HUES48 (cell line): Measurements from ENCODE around the gene LPCAT1.

Source experiments
- H3K27ac ChIP-seq: one replicate; pipeline ENCODE4 v1.7.0; 2013; ENCODE audit warnings: low read depth, low read length, inconsistent platforms
- H3K27me3 ChIP-seq: 2 replicates; pipeline ENCODE4 v1.6.1; 2013; ENCODE audit warnings: mild to moderate bottlenecking, low read length; ENCODE audit not compliant: control insufficient read depth, insufficient read depth
- H3K36me3 ChIP-seq: 2 replicates; pipeline ENCODE4 v1.6.1; 2013; ENCODE audit warnings: low read length; ENCODE audit not compliant: control insufficient read depth, insufficient read depth
- H3K4me1 ChIP-seq: 2 replicates; pipeline ENCODE4 v1.6.1; 2013; ENCODE audit warnings: mild to moderate bottlenecking, low read length; ENCODE audit not compliant: control insufficient read depth, insufficient read depth
- H3K4me3 ChIP-seq: 2 replicates; pipeline ENCODE4 v1.5.1; 2013; ENCODE audit warnings: mild to moderate bottlenecking, low read depth, low read length
- H3K9ac ChIP-seq: 2 replicates; pipeline ENCODE4 v1.6.1; 2013; ENCODE audit warnings: mild to moderate bottlenecking, low read depth, low read length, moderate library complexity
- H3K9me3 ChIP-seq: 2 replicates; pipeline ENCODE4 v1.6.1; 2013; ENCODE audit warnings: low read length; ENCODE audit not compliant: control insufficient read depth, insufficient read depth

LPCAT1 gene

GRCh38 chr5:1449081-1449630, 74.6 kb downstream of the LPCAT1 start:
- no peaks in the 10 kb centered on the region for H3K4me1 ChIP-seq
- H3K9me3 ChIP-seq, result no peaks in the 10 kb centered on the region; the same call in 1 of the 2 replicates
- H3K27ac ChIP-seq, result no peak overlapping the region
- no peak overlapping the region for H3K9ac ChIP-seq
- peaks cover 54% of the 10 kb centered on the region for H3K27me3 ChIP-seq
- no peak overlapping the region for H3K4me3 ChIP-seq
- H3K36me3 ChIP-seq, result no peaks in the 10 kb centered on the region

- Histone ChIP-seq H3K9me3 (no peaks in the 10 kb centered on the region), H3K4me1 (no peaks in the 10 kb centered on the region), H3K9ac (no peak overlapping the region), H3K4me3 (no peak overlapping the region), H3K36me3 (no peaks in the 10 kb centered on the region), H3K27ac (no peak overlapping the region), H3K27me3 (peaks cover 60% of the 10 kb centered on the region)
These were observed 75.2 kb downstream of the LPCAT1 start for GRCh38 chr5:1448511-1449011.

GRCh38 chr5:1447671-1448361, 75.9 kb downstream of the LPCAT1 start:
- no peaks in the 10 kb centered on the region for H3K36me3 ChIP-seq
- no peaks in the 10 kb centered on the region for H3K9me3 ChIP-seq
- no peaks in the 10 kb centered on the region for H3K4me1 ChIP-seq
- no peak overlapping the region for H3K9ac ChIP-seq
- H3K27me3 ChIP-seq, result peaks cover 67% of the 10 kb centered on the region
- H3K4me3 ChIP-seq, result no peak overlapping the region
- no peak overlapping the region for H3K27ac ChIP-seq

- no peak overlapping the region for H3K27ac ChIP-seq
- peaks cover 78% of the 10 kb centered on the region for H3K27me3 ChIP-seq
- no peaks in the 10 kb centered on the region for H3K36me3 ChIP-seq
- H3K9me3 ChIP-seq, result no peaks in the 10 kb centered on the region
- no peak overlapping the region for H3K4me3 ChIP-seq
- H3K4me1 ChIP-seq, result no peaks in the 10 kb centered on the region
- H3K9ac ChIP-seq, result no peak overlapping the region
These were observed 77.0 kb downstream of the LPCAT1 start for GRCh38 chr5:1446602-1447343.

GRCh38 chr5:1445689-1446601, 77.8 kb downstream of the LPCAT1 start:
- H3K4me3 ChIP-seq, result peak overlapping the region; percentile 60
- H3K36me3 ChIP-seq, result no peaks in the 10 kb centered on the region
- no peak overlapping the region for H3K9ac ChIP-seq
- no peaks in the 10 kb centered on the region for H3K9me3 ChIP-seq
- no peaks in the 10 kb centered on the region for H3K4me1 ChIP-seq
- peaks cover 83% of the 10 kb centered on the region for H3K27me3 ChIP-seq
- H3K27ac ChIP-seq, result no peak overlapping the region

GRCh38 chr5:1445313-1445688, 78.5 kb downstream of the LPCAT1 start, which contains the start of gene SLC6A3:
Gene SLC6A3, minus strand, starts transcription at chr5:1445440. Its CDS starts 2,243 bp downstream, at chr5:1443197.
- H3K9ac ChIP-seq, result no peak within 1 kb of the TSS
- peaks cover 84% of the 10 kb centered on the region for H3K27me3 ChIP-seq
- peak within 1 kb of the TSS; percentile 60 for H3K4me3 ChIP-seq

GRCh38 chr5:1444361-1445189, 79.2 kb downstream of the LPCAT1 start:
- Histone ChIP-seq H3K27ac (no peak overlapping the region), H3K9me3 (no peaks in the 10 kb centered on the region), H3K27me3 (peaks cover 84% of the 10 kb centered on the region), H3K36me3 (no peaks in the 10 kb centered on the region), H3K4me1 (no peaks in the 10 kb centered on the region), H3K4me3 (peak overlapping the region; percentile 57), H3K9ac (no peak overlapping the region)

More at GRCh38 chr5:1445313-1445688, 78.5 kb downstream of the LPCAT1 start, which contains the start of gene SLC6A3:
- Histone ChIP-seq H3K4me1 (no peaks in the 10 kb centered on the region), H3K27ac (no peak within 1 kb of the TSS), H3K9me3 (no peaks in the 10 kb centered on the region), H3K36me3 (no peaks in the 10 kb centered on the region)

- H3K27me3 ChIP-seq, result peaks cover 81% of the 10 kb centered on the region
- H3K9me3 ChIP-seq, result no peaks in the 10 kb centered on the region
- H3K36me3 ChIP-seq, result no peaks in the 10 kb centered on the region
- H3K4me1 ChIP-seq, result no peaks in the 10 kb centered on the region
- no peak overlapping the region for H3K9ac ChIP-seq
- no peak overlapping the region; the same call in 1 of the 2 replicates for H3K4me3 ChIP-seq
- H3K27ac ChIP-seq, result no peak overlapping the region
These were observed 79.8 kb downstream of the LPCAT1 start for GRCh38 chr5:1443991-1444360.

- no peak overlapping the region for H3K4me3 ChIP-seq
- H3K4me1 ChIP-seq, result no peaks in the 10 kb centered on the region
- H3K27me3 ChIP-seq, result peaks cover 73% of the 10 kb centered on the region
These were observed 80.6 kb downstream of the LPCAT1 start for GRCh38 chr5:1443171-1443570.

More at GRCh38 chr5:1443171-1443570, 80.6 kb downstream of the LPCAT1 start:
- no peaks in the 10 kb centered on the region for H3K36me3 ChIP-seq
- H3K27ac ChIP-seq, result no peak overlapping the region
- H3K9ac ChIP-seq, result no peak overlapping the region
- no peaks in the 10 kb centered on the region for H3K9me3 ChIP-seq
